NB4 (cell line): Measurements from ENCODE around the gene SH2D6.
"Not testable (repeated sequence)": the region's sequence is repeated elsewhere in the genome, so short reads cannot be mapped to it uniquely, and the experiment has no call there.

Experiments used
- DNase-seq: peaks from one replicate; pipeline ENCODE4 v3.0.0; 2010; ENCODE audit warnings: low read depth
- H3K4me3 ChIP-seq: one replicate; pipeline ENCODE4 v1.5.1; 2011; ENCODE audit warnings: mild to moderate bottlenecking, low read depth, low read length, moderate library complexity
- MAX ChIP-seq: IDR thresholded peaks from 2 replicates; pipeline ENCODE4 v1.6.1; 2011; ENCODE audit warnings: low read depth, low read length
- MYC ChIP-seq: IDR thresholded peaks from 2 replicates; pipeline ENCODE4 v1.6.1; 2011; ENCODE audit warnings: low read depth, low read length
- POLR2A ChIP-seq: IDR thresholded peaks from 2 replicates; pipeline ENCODE4 v1.6.1; 2011; ENCODE audit warnings: mild to moderate bottlenecking; ENCODE audit not compliant: insufficient read length; ENCODE audit errors: extremely low read depth
- TF ChIP-seq, protein P1 (sequence below): IDR thresholded peaks from one replicate; pipeline ENCODE4 v1.5.1; 2012; ENCODE audit warnings: low read depth, low read length

The SH2D6 gene

GRCh38 chr2:85377083-85377482 is 41.4 kb upstream of the SH2D6 start:
- H3K4me3 ChIP-seq: no peak overlapping the region
- TF ChIP-seq MYC: no peak
- no peak for TF ChIP-seq MAX
- no peak for TF ChIP-seq POLR2A
- TF ChIP-seq, protein P1, sequence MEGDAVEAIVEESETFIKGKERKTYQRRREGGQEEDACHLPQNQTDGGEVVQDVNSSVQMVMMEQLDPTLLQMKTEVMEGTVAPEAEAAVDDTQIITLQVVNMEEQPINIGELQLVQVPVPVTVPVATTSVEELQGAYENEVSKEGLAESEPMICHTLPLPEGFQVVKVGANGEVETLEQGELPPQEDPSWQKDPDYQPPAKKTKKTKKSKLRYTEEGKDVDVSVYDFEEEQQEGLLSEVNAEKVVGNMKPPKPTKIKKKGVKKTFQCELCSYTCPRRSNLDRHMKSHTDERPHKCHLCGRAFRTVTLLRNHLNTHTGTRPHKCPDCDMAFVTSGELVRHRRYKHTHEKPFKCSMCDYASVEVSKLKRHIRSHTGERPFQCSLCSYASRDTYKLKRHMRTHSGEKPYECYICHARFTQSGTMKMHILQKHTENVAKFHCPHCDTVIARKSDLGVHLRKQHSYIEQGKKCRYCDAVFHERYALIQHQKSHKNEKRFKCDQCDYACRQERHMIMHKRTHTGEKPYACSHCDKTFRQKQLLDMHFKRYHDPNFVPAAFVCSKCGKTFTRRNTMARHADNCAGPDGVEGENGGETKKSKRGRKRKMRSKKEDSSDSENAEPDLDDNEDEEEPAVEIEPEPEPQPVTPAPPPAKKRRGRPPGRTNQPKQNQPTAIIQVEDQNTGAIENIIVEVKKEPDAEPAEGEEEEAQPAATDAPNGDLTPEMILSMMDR: no peak
- DNase-seq: no peak

DNA sequence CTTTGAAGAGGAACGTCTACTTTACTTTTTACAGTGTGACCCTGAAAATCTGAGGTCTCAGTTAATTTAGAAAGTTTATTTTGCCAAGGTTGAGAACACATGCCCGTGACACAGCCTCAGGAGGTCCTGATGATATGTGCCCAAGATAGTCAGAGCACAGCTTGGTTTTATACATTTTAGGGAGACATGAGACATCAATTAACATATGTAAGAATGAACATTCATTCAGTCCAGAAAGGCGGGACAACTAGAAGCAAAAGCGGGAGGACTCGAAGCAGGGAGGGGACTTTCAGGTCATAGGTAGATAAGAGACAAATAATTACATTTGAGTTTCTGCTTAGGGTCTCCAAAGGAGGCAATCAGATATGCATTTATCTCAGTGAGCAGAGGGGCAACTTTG is 40.3 kb upstream of the SH2D6 start:
- no peak overlapping the region for H3K4me3 ChIP-seq
- no peak for TF ChIP-seq MYC
- TF ChIP-seq, protein P1: no peak
- no peak for TF ChIP-seq POLR2A
- no peak for TF ChIP-seq MAX

GRCh38 chr2:85380048-85380447 is 38.5 kb upstream of the SH2D6 start:
- H3K4me3 ChIP-seq: no peak overlapping the region
- no peak for TF ChIP-seq POLR2A
- no peak for DNase-seq

More for the DNA sequence above, 40.3 kb upstream of the SH2D6 start:
- DNase-seq: no peak

DNA sequence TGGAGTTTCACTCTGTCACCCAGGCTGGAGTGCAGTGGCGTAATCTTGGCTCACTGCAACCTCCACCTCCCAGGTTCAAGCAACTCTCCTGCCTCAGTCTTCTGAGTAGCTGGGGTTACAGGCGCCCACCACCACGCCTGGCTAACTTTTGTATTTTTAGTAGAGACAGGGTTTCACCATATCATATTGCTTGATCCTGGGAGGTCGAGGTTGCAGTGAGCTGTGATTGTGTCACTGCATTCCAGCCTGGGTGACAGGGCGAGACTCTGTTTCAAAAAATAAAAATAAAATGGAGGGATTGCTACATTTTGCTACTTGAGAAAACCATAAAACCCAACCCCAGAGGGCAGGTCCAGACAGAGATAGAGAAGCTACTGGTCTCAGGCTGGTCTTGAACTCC is 35.4 kb upstream of the SH2D6 start:
- not testable (repeated sequence) for H3K4me3 ChIP-seq, DNase-seq

DNA sequence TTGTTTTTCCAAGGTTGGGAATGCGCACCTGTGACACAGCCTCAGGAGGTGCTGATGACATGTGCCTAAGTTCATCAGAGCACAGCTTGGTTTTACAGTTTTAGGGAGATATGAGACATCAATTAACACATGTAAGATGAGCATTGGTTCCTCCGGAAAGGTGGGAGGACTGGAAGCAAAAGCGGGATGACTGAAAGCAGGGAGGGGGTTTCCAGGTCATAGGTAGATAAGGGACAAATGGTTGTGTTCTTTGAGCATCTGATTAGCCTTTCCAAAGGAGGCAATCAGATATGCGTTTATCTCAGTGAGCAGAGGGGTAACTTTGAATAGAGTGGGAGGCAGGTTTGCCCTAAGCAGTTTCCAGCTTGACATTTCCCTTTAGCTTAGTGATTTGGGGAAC is 34.7 kb upstream of the SH2D6 start:
- TF ChIP-seq, protein P1: no peak
- TF ChIP-seq MYC: no peak
- TF ChIP-seq POLR2A: no peak
- no peak for TF ChIP-seq MAX

DNA sequence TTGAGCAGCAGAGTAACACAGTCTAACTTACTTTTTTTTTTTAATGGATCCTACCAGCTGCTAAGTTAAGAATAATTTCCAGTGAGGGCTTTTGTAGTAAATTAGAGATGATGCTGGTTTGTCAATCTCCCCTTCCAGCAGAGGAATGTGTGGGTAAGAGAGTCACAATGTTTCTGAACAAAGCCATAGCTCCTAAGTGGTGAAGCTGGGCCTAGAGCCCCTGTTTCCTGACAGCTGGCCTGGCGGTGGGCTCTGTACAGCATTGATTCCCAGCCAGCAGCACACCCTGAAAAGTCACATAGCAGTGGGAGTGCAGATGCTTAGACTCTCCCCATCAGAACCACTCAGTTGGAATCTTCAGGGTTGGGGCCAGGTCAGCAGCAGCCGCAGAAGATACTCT is 32.8 kb upstream of the SH2D6 start:
- TF ChIP-seq MAX: no peak
- TF ChIP-seq MYC: no peak
- TF ChIP-seq, protein P1: no peak
- TF ChIP-seq POLR2A: no peak
- DNase-seq: no peak
- no peak overlapping the region for H3K4me3 ChIP-seq

More for the DNA sequence above, 34.7 kb upstream of the SH2D6 start:
- H3K4me3 ChIP-seq: no peak overlapping the region
- DNase-seq: no peak

- no peak for TF ChIP-seq POLR2A
- no peak for TF ChIP-seq MAX
- TF ChIP-seq, protein P1: no peak
- no peak for TF ChIP-seq MYC
- no peak for DNase-seq
- no peak overlapping the region for H3K4me3 ChIP-seq
Observed at GRCh38 chr2:85387754-85388153, 30.8 kb upstream of the SH2D6 start.
